CD4-positive, alpha-beta T cell treated with Interleukin-17A for 4 hours (primary cell): Measurements from ENCODE around the gene ATP13A3.
A peak's percentile ranks its signal among the peaks of the same experiment; 100 is the strongest.

Experiments used
- DNase-seq: peaks from one replicate; pipeline ENCODE4 v3.0.0-alpha.2; 2020; ENCODE audit warnings: mixed read lengths

The ATP13A3 gene

DNA sequence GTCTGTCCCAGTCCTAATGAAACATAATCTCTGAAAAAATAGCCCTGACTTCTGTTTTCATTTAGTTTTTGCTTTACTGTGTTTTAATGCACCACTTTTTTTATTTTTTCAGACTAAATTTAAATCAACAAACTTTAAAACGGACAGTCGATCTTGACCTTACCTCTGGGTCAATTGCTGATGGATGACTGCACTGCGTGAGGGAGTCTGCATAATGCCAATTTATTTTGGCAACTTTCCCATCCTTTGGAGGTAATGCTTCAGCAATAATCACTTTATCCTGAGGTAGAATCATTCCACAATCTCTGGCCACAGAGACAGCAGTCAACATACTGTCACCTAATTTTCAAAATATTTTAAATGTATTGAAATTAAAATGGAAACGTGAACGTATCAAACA is 55.2 kb downstream of the ATP13A3 start:
- DNase-seq, result no peak

DNA sequence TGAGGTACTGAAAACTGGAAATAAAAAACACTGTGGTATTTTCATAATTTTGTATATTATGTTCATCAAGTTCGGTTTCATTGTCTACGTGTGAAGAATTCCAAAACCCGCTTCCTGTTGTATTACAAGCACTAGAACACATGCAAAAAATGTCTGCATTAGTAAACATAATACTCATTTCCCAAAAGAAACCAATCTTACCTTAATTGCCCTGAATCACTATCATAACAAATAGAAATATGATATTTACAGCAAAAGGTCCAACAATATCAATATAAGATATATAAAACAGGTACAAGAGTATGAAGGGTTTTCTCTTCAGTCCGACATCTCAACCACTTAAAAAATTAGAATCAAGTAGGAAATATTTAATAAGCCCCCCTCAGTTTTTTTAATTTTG is 61.4 kb downstream of the ATP13A3 start:
- DNase-seq, result no peak

DNA sequence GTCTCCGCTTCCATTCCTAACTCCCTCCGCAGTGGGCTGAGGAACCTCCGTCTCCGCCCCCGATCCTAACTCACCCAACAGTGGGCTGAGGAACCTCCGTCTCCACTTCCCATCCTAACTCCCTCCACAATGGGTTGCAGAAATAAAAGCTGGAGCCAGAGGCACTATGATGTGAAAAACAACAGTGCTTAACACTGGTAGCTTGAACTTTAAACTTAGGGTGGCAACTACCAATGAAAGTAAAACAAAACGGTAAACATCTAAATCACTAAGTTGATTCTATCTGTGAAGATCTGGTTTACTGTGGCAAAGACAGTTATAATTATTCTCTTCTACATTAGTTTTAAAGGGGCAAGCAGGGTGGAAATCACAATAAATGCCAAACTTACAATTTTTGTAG is 61.8 kb downstream of the ATP13A3 start:
- DNase-seq, result no peak

DNA sequence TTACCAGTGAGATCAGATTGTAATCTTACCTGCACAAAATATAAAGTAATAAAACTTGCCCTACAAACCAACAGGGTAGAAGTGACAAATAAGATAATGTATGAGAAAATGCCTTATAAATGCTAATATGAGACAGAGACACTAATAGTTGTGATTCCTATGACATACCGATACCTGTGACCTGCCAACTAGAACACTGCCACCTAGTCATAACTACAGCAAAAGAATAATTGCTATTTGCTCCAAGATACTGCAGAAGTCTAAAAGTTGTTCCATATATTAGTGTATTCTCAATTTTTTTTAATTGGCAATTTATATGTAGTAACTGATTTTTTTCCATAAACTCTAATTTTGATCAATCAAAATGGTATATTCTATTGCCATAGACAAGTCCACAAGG is 62.4 kb downstream of the ATP13A3 start:
- DNase-seq, result no peak

DNA sequence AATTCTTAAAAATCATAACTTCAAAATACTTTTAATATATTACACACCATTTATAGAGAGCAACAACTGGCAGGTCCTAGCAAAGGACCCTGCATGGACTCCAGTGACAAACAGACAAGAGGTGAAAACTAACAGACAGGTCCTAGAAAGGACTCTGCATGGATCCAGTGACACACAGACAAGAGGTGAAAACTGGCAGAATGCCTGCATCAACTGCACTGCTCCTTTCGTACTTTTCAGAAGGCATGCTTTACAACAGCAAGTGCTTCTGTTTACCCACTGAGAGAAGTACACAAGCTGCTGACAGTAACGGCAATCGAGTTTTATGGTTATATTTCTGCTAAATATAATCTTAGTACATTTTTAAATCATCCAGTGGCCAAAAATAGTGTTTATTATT is 63.5 kb downstream of the ATP13A3 start:
- DNase-seq, result no peak

DNA sequence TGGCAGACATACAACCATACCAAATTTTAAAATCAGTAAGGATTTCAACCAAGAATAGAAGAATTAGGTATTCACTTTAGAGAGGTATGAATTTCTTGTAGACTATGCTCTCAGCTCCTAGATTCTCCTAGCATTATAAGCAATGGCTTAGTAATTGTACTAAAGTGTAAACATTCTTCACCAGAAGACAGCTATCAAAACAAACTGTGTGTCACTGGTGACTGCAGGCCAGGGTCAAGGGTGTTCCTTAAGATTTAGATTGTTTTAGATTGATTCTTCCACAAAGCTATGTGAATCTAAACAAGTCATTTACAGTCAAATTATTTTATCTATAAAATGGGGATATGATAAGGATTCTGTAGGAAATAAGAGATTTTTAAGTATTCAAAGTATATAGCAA is 64.6 kb downstream of the ATP13A3 start:
- DNase-seq, result no peak

DNA sequence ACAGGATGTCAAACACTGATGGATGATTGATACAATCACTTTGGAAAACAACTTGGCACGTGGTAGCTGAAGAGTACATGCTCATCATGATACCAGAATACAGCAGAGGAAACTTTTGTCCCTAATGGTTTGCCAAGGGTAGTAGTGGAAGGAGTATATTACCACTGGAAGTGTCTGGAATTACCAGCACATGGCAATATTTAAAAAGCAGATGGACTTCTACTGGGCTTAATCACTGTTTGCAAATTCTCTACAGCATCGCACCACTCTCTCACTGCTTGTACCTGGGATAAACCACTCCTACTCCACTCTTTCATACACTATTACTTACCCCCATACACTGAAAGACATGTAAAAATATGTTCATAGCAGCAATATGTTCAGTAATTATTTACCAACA is 68.1 kb downstream of the ATP13A3 start:
- no peak for DNase-seq

DNA sequence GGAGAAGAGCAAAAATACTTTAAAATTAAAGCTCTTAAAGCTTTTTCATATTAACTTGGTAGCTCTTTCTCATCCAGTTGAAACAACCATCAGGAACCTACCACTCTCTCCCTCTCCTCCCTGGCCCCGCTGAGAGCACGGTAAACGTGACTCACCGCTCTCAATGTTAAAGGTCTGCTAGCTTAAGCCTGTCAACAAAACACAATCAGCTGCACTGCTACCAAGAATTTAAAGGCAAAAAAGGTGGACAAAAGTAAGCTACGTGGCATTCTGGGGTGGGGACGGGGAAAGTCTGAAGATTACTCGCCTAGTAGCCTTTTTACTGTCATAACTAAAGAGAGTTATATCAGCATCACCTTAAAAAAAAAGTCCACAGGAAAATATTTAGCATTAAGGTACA is 79.4 kb downstream of the ATP13A3 start:
- no peak for DNase-seq

DNA sequence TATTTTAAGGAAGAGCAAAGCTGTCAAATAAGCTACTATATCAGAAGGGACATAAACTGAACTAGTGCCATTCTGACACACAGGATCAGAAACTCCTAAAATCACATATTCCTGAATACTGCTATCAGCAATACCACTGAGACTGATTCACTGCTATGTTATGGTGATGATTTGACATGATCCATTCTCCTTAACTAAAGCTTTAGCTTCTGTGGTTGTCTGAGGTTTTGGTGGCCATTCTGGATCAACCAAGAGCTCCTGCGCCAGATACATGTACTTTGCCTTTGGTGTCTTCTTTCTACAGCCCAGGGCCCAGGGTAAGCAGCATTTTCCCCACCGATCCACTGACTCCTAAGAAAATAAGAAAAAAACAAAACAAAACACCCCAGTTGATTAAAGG is 81.0 kb downstream of the ATP13A3 start:
- no peak for DNase-seq

DNA sequence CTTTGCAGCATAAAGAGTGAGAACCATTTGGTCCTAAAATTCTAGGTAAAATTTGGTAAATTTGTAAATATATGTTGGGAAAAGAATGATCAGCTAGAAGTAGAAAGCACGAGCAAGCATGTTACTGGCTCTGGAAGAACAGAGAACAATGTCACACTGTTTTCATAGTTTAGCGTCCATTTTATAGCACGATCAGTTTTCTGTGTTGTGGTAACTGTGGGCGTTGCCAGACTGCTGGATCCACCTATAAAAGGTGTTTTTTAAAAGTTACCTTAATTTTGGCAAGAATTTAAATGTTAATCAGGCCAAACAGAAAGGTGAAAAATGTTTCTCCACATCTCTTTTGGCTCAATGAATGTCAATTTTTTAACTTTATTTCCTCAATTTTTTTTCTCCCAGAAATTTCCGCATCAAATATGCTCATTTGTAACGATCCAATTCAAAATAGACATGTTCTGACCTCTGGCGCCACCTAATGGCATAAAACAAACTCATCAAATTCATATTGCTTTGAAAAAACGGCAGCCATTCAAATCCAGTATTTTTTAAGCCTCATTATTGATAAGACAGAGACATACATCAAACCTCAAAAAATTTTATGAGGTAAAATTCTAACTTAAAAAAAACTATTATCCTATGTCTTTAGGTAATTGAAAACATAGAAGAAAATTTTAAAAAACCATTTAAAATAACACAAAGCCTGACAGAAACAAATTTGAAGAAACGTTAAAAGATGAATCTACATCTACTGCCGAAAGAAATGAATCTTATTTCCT is 82.2 kb downstream of the ATP13A3 start:
- DNase-seq, result peak; percentile 66

DNA sequence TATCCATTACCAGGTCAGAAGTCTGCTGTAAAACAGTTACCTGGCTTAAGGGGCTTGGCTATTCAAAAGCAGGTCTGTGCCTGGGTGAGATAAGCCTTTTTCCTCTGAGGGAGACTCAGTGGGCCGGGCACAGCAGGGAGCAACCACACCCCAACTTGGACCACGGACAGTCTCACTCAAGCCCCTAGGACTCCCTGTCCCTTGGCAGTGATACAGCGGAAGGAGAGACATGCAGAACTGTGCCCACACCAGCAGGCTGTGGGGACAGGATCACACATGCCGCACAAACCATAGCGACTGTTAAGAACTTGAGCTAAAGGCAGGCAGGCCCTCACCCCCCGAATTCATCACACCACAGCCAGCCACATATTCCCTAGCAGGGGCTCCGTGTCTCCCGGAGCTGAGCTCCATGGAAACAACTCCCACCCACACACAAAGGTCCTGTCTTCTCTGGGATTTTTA is 84.9 kb downstream of the ATP13A3 start:
- DNase-seq, result no peak

DNA sequence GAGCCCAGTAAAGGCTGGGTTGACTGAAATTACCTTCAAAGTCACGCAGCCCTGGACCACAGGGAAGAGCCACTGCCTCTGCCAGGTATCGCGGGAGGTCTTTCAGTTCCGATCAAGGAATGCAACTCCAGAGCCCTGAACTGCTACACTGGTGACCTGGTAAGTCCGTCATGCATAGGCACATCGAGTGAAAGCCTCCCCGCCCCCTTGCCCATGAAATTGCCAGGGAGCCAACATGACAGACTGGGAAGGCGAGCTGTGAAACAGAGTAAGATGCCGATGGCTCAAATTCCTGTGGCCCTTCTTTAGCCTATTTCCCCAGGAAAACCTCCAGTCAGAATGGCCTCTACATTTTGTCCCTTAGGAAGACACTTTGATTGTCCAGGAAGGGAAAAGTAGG is 85.5 kb downstream of the ATP13A3 start:
- no peak for DNase-seq

DNA sequence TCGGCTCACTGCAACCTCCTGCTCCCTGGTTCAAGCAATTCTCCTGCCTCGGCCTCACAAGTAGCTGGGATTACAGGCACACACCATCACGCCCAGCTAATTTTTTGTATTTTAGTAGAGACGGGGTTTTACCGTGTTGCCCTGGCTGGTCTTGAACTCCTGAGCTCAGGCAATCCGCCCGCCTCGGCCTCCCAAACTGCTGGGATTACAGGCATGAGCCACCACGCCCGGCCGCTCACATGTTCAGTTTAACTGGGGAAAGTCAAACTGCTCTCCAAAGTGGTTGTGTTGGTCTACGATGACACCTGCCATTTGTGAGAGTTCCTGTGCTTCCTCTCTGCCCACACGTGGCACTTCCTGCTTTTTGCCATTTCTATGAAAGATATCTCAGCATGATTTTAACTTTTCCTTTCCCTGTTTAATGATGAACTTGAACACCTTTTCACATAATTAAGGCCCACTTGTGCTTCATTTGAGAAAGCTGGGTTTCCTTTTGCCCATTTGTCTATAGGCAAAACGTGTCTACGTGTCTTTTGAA is 86.9 kb downstream of the ATP13A3 start:
- DNase-seq, result no peak

DNA sequence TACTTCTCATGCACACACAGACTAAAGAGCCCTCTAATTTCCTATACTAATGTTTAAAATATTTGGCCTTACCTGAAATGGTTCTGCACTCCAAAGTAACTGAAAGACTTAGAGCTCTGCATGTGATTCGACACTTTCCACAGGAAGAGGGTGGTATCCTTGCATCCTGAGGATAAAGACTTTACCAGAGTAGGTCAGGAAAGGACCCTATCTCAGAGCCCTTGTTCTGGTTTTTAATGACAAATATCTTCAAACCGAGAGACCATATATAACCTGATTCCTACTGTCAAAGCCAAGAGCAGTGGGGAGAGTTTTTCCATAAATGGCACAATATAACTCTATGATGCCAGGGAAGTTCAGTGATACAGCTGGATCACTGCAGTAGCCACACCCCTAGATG is 87.6 kb downstream of the ATP13A3 start, which contains the start of gene GP5:
Gene GP5, minus strand, starts transcription at position 101 of the 400 bp plus-strand sequence. CDS start 984 bp downstream, outside the sequence.
- DNase-seq, result no peak

DNA sequence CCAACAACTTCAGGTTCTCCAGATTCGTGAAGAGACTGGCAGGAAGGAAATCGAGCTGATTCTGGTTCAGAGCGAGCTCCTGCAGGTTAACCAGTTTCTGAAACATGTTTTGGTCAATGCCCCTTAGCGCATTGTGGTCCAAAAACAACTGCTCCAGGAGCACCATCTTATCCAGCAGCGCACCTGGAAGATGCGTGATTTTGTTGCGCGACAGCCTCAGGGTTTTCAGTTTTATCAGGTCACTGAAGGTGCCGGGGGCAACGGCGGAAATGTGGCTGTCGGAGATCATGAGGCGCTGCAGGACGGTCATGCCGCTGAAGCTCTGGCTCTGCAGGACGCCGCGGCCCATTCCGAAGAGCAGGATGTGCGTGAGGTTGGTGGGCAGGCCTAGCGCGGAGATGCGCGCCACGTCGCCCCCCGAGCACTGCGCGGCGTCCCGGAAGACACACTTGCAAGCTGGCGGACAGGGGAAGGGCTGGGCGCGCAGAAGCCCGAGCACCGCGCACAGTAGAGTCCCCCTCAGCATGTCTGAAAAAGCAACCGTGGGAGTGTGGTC is 89.0 kb downstream of the ATP13A3 start:
- DNase-seq, result peak; percentile 60

DNA sequence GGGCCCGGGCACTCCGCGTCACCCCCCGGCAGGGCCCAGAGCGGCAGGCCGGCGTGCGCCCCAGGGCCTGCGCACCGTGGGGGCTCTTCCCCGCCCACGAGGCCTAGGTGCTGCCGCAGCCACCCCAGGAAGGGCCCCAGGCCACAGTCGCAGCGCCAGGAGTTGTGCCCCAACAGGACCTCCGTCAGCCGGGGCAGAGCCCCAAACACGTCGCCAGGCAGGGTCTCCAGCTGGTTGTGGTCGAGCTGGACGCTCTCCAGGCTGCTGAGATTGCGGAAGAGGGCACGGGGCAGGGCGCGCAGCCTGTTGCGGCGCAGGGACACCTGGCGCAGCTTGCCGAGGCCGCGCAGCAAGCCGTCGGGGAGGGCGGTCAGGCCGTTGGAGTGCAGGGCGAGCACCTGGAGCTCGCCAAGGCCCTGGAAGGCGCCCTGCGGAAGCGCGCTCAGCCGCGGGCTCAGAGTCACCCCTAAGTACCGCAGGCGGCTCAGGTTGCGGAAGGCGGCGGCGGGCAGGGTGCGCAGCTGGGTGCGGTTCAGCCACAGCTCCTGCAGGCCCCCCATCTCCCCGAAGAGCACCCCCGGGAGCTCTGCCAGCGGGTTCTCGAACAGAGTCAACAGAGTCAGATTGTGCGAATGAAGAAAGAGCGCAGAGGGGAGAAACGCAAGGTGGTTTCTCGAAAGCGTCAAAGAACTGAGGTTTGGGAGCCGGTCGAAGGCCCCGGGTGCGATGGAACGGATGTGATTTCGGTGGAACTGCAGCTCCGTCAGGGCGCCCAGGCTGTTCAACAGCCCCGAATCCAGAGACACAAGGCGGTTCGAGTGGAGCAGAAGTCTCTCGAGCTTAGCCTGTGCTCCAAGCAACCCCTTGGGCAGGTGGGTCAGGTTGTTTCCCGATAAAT is 89.7 kb downstream of the ATP13A3 start:
- peak; percentile 65 for DNase-seq

DNA sequence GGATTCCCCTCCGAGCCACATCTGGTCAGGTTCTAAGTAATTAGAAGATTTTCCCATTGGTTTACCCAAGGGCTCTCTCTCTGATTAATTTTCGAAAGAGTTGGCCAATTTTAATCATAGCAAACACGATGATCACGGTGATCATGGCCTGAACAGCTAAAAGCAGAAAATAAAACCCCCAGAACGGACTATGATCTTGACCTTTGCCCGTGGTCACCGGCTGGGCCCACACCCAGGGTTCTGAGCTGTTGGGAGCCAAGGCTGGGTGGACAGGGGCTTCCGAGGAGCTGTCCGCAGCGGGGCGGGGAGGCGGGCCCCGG is 90.3 kb downstream of the ATP13A3 start:
- DNase-seq, result no peak

DNA sequence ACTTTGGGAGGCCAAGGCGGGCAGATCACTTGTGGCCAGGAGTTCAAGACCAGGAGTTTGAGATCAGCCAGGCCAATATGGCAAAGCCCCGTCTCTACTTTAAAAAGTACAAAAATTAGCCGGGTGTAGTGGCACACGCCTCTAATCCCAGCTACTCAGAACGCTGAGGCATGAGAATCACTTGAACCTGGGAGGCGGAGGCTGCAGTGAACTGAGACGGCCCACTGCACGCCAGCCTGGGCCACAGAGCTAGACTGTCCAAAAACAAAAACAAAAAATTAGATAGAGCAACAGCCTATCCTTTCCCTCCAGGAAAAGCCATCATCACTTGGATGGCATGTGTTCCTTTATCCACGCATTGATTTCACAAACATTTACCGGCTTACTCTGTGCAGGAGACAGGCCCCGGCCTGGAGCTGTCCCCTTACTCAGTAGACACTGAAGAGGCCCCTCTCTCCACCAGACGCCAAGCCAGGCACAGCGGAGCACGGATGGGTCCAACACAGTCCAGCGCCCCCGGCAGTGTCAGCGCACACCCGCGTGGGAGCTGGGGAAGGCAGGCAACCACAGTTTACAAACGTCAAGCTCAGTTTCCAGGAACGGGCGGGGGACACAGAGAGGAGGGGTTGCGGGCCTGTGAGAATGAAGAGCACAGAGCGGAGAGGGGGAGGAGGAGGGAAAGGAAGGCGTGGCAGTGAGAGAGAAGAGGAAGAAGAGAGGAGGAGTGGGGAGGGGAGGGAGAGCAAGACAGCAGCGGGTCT is 90.8 kb downstream of the ATP13A3 start:
- peak; percentile 73 for DNase-seq

DNA sequence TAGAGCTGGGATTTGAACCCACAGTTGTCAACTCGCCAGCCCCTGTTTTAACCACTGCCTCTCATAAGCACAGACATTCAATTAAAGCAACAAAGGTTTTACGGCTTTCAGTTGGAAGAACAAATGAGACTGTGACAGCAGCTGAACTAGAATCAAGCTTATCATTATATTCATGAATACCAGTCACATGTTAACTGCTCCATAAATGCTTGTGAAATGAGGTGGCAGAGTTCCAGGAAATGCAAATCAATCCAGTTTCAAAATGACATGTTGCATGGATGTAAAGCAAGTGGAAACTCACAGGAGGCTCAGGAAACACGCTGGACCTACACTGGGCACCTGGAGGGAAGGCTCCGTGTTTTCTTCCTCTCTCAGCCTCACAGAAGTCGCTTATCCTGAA is 91.6 kb downstream of the ATP13A3 start:
- no peak for DNase-seq

DNA sequence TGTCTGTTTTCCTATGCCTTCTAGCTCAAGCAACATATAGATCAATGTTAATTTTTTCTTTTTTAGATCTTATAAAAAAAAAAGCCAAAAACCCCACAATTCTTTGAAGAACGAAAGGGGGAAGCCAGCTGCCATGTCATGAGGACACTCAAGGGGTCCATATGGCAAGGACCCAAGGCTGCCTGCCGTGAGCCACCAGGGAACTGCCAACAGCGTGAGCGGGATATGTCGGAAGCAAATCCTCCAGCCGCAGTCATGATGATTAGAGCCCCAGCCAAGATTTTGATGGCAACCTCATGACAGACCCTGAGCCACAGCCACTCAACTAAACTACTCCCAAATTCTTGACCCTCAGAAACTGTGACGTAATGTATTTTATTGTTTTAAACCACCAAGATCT is 94.2 kb downstream of the ATP13A3 start:
- no peak for DNase-seq

DNA sequence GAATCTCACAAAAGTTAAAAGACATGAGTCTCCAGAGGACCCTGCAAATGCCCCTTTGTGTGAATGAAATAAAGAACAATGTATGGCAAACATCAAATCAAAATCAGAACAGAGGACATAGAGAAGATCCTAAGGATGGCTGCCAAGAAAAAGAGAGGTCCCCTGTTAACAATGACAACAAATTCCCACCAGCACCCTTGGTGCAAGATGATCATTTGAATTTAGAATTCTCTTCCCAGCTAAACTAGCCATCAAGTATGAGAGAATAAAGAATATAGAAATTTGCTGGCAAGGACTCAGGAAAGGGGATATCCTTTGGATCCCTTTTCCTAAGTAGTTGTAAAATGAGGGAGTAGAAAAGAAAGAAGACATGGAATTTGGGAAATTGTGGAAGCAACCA is 96.0 kb downstream of the ATP13A3 start:
- no peak for DNase-seq

DNA sequence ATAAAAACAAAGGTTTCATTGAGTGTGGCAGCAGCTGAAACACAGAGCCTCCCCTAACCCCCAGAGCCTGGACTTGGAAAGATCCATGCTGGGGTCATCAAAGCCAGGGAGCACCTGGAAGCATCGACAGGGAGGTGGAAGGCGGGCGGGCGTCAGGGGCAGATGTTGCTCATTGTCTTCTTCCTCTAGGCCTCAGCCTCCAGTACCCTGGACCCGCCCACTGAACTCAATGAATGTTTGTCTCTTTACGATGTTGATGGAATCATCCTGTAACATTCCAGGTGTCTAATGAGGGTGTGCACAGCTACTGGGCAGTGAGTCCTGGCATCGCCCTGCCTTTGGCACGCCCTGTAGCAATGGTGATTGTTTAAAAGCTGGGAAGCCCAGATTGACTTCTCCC is 97.5 kb downstream of the ATP13A3 start:
- DNase-seq, result no peak

DNA sequence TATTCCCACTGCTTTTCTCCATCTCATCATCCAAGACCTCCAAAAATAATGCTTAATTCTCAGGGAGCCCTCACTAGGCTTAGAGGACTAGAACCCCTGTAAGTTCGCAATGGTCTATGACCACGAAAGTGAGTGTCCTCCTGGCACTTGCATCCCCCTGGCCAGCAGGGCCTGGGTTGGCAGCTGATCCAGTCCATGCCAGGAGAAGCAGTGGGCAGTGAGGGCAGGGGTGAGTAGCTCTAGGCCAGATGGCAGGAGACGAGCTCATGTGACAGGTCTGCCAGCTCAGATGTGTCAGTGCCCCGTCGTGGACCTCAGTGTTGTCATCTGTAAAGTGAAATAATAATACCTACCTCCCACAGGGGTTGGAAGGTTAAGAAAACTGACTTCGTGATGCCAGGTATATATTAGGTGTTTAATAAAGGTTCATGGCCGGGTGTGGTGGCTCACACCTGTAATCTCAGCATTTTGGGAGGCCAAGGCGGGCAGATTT is 98.8 kb downstream of the ATP13A3 start:
- DNase-seq, result no peak
